ENCODE data around the gene TBC1D22B.

The TBC1D22B gene

GRCh38 chr6:37283268-37283667, 25.7 kb downstream of the TBC1D22B start:
- in situ Hi-C loops (cut with HindIII; ENCODE audit: low sequenced_read_pairs): no loop called here
- DNase-seq (ENCODE audit: low read depth, low spot score): peak; percentile 72
- TF ChIP-seq, protein P1, sequence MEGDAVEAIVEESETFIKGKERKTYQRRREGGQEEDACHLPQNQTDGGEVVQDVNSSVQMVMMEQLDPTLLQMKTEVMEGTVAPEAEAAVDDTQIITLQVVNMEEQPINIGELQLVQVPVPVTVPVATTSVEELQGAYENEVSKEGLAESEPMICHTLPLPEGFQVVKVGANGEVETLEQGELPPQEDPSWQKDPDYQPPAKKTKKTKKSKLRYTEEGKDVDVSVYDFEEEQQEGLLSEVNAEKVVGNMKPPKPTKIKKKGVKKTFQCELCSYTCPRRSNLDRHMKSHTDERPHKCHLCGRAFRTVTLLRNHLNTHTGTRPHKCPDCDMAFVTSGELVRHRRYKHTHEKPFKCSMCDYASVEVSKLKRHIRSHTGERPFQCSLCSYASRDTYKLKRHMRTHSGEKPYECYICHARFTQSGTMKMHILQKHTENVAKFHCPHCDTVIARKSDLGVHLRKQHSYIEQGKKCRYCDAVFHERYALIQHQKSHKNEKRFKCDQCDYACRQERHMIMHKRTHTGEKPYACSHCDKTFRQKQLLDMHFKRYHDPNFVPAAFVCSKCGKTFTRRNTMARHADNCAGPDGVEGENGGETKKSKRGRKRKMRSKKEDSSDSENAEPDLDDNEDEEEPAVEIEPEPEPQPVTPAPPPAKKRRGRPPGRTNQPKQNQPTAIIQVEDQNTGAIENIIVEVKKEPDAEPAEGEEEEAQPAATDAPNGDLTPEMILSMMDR (IDR thresholded peaks at IDR 0.05; ENCODE audit: low read depth, low read length): no peak
- no peak overlapping the region for H3K4me3 ChIP-seq (ENCODE audit: low read depth, low read length)

DNA sequence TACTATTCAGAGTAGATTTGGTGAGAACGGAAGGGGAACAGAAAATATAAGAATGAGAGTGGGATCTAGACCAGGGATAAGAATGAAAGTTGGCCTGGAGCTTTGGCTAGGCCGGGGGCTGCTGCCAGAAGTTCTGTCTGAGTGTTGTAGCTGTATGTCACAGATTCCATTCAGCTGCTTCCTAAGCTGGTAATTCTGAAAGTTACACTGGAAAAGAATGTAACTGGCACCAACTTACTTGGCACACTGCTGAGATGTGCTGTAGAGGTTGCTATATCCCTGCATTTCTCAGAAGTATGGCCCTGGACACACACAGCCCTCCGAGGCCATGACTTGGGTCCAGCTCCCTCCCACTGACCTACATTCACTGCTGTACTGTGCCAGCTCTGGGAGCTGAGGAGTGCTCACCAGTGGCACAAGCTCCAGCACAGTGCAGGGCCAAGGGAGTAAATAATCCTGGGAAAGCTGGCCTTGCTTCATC, 26.1 kb downstream of the TBC1D22B start:
- in situ Hi-C loops (cut with HindIII; ENCODE audit: low sequenced_read_pairs): no loop called here
- TF ChIP-seq, protein P1 (IDR thresholded peaks at IDR 0.05; ENCODE audit: low read depth, low read length): no peak
- H3K4me3 ChIP-seq (ENCODE audit: low read depth, low read length): no peak overlapping the region
- no peak for DNase-seq (ENCODE audit: low read depth, low spot score)

DNA sequence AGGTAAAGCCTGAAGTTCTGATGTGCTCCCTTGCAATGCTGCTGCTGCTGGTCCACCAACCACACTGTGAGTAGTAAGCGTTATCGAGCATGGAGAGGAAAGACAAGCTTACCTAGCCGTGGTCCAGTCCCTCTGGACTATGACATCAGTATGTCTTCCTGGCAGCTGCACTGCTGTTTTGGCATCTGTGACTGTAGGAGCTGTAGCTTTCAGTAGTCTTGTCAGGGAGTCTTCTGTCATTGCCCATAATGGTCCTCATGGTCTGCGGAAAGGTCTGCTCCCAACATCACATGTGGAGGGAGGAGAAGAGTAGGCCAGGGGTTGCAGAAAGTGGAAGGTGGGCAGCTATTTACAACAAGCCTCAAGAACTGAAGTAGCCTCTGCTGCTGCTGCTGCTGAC, 27.2 kb downstream of the TBC1D22B start:
- in situ Hi-C loops (cut with HindIII; ENCODE audit: low sequenced_read_pairs): no loop called here
- H3K4me3 ChIP-seq (ENCODE audit: low read depth, low read length): no peak overlapping the region
- DNase-seq (ENCODE audit: low read depth, low spot score): no peak
- TF ChIP-seq, protein P1 (IDR thresholded peaks at IDR 0.05; ENCODE audit: low read depth, low read length): no peak

DNA sequence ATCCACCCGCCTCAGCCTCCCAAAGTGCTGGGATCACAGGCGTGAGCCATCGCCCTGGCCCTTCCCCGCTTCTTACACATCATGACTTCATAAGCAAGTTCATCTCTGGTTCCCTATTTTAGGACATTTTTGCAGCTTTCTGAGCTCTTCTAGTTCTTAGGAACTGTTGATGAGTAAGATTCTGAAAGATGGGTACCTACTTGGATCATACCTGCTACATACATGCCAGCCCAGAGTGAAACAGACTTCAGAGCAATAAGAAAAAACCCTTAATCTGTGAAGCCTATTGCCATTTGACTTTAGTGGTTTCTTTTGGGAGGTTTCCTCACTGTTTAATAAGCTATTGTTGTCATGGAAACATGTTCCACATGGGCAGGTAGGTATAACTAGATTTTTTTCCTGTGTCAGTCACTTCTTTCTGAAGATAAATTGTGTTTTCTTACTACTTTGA, 28.3 kb downstream of the TBC1D22B start:
- TF ChIP-seq, protein P1 (IDR thresholded peaks at IDR 0.05; ENCODE audit: low read depth, low read length): no peak
- DNase-seq (ENCODE audit: low read depth, low spot score): no peak
- H3K4me3 ChIP-seq (ENCODE audit: low read depth, low read length): no peak overlapping the region
- in situ Hi-C loops (cut with HindIII; ENCODE audit: low sequenced_read_pairs): no loop called here

- in situ Hi-C loops (cut with HindIII; ENCODE audit: low sequenced_read_pairs): no loop called here
- no peak for DNase-seq (ENCODE audit: low read depth, low spot score)
- H3K4me3 ChIP-seq (ENCODE audit: low read depth, low read length): no peak overlapping the region
- TF ChIP-seq, protein P1 (IDR thresholded peaks at IDR 0.05; ENCODE audit: low read depth, low read length): no peak
These were observed 30.1 kb downstream of the TBC1D22B start for GRCh38 chr6:37287519-37288157.

DNA sequence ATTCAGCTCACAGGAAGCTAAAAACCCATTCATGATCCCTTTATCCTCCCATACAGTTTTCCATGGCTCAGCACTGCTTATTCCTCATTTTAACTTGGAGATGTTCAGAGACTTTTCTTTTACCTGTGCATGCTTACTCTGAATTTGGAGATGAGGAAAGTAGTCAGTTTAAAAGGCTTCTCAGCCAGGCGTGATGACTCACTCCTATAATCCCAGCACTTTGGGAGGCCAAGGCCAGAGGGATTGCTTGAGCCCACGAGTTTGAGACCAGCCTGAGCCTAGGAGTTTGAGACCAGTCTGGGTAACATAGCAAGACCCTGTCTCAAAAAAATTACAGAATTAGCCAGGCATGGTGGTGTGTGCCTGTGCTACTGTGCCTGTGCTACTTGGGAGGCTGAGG, 30.7 kb downstream of the TBC1D22B start:
- in situ Hi-C loops (cut with HindIII; ENCODE audit: low sequenced_read_pairs): no loop called here
- TF ChIP-seq, protein P1 (IDR thresholded peaks at IDR 0.05; ENCODE audit: low read depth, low read length): no peak
- H3K4me3 ChIP-seq (ENCODE audit: low read depth, low read length): no peak overlapping the region
- DNase-seq (ENCODE audit: low read depth, low spot score): no peak

All from astrocyte of the spinal cord (primary cell).